Activated CD4-positive, CD25-positive, alpha-beta regulatory T cell treated with anti-CD3 and anti-CD28 coated beads, Interleukin-2, amount 50 U/mL, for 16 hours (primary cell): ENCODE data around the gene TTLL5.

Experiments used
- DNase-seq: peaks from one replicate; pipeline ENCODE4 v3.0.0-alpha.2; 2020; ENCODE audit warnings: low read depth, low spot score

Gene TTLL5

GRCh38 chr14:75861161-75861621, 200.1 kb downstream of the TTLL5 start:
- DNase-seq = no peak

GRCh38 chr14:75863221-75863620, 202.2 kb downstream of the TTLL5 start:
- no peak for DNase-seq

DNA sequence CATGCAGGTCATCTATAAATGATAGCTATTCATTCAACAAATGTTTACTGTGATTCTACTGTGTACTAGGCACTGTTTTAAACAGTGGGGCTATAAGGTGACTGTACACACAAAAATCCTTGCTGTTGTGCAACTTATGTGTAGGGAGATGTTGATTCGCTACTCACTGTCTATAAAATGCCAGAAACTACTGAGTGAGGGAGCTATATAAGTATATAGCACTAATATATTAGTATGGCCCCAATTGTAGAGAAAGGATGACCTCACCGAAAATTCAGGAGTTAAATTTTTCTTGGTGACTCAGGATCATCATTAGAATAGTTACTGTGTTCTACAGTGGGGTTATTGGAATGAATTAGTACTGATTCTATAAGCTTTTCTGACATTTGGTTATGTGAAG, 203.3 kb downstream of the TTLL5 start:
- no peak for DNase-seq

GRCh38 chr14:75865531-75865930, 204.5 kb downstream of the TTLL5 start:
- DNase-seq = no peak

GRCh38 chr14:75866970-75867369, 205.9 kb downstream of the TTLL5 start:
- DNase-seq = no peak

DNA sequence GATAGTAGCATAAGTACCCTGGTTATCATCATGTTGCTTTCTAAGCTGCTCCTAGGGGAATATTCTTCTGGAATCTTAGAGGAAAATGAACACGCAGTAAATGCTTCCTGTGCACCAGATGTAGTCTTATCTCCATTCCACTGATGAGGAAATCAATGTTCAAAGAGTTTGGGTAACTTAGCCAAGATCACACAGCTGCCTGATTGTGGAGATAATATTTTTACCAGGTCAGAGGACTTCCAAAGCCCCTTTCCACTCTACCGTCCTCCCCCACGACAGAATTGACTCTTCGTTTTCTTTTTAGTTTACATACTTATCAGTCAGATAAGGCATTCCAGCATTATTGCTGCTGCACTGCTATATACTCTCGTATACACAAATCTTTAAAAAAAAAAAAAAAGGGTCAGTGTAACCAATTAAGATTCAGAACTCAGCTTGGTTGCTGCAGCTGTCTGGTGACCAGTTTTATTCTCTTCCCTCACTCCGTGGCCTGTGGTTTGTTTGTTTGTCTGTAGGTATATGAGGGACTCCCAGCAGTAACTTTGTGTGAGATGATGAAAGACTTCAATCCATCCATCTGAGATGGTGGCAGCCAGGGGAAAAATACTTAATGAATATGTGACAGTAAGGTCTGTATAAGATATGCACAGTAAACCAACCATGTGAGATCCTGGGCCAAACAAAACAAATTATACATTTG, 210.3 kb downstream of the TTLL5 start:
- DNase-seq = no peak

DNA sequence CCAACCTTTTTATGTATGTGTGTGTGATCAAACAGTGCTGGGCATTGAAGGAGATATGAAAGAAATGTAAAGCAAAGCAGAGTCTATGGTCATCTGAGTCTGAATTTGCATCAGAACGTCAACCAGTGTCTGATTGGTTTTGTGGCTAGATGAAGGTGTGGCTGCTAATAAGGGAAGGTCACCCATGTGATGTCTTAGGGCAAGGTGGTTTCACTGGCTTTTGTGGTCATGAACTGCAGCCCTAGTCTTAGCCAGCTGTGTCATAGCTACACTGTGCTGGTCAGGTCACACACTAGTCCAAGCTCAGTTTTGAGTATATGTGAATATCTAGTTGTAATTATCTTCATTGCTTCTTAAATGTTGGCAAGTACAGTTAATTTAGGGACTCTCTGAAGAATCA, 214.9 kb downstream of the TTLL5 start:
- no peak for DNase-seq

- DNase-seq = no peak
These were observed 215.5 kb downstream of the TTLL5 start for GRCh38 chr14:75876530-75876929.

DNA sequence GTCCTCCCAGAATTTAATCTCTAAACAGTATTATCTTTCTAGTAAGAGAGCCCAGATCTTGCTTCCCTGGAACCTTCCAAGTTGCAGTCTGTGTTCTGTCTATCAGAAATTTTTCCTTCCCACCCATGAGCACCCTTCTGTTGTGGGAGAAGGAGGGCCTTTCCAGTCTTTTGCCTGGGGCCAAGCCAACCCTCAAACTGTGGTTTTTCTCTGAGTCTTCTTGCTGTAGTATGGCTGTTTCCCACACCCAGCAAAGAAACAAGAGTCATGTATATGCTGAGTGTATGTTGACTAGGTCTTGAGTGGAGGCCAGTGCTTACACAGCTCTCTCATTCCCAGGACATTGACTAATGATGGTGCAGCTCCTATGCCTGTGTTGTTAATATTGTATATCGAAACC, 216.2 kb downstream of the TTLL5 start:
- DNase-seq = no peak

DNA sequence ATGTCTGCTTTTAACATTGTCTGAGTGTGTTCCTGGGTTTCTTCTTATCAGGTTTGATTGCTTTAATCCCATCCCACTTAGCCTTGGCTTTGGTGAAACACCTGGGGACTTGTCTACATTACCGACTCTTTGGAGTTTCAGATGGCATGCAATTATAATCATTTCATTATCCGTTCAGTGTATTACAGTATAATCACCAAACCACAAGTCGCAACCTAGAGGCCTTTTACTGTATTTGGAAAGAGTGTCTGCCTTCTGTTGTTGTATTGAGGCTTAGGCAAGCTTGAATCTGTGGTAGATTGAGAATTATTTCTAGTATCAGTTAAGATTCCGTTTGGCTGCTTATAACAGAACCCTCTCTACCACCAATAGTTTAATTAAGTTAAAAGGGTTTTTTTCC, 216.8 kb downstream of the TTLL5 start:
- DNase-seq = no peak

- DNase-seq = no peak
These were observed 218.0 kb downstream of the TTLL5 start for GRCh38 chr14:75879031-75879430.

GRCh38 chr14:75880512-75880911, 219.5 kb downstream of the TTLL5 start:
- DNase-seq = no peak

DNA sequence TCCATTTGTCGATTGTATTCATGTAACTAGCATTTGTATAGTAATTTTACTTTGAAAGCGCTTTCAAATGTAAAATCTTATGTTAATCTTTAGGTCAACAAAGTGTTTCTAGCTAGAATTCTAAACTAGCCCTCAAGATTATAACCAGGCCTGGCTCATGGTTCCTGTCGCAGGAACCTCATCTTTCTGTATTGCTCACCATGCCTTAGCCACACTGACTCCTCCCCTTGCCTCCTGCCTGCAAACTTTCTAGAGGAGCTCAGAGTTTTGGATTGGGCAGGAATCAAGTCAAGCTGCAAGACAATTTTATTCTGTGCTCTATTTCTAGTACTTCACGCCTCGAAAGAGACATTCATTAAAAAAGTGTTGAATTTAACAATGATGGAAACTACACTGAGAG, 220.9 kb downstream of the TTLL5 start:
- DNase-seq = no peak

DNA sequence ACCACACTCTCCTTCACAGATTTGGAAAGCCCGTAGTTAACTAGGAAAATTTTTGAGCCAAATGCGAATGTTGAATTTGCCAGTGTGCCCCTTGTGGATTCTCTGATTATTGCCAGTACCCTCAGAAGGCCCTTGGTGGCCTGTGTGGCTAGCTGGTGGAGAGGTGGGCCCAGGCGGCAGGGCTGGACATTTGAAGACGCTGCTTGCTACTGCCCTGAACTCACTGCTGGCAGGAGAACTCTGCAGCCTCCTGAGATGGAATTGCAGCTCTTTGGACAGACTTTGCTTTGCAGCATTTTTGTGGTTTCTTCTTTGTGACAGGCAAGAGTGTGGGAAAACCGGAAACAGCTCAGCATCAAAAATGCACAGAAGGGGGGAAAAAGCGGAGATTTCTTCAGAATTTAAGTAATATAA, 223.2 kb downstream of the TTLL5 start:
- no peak for DNase-seq

DNA sequence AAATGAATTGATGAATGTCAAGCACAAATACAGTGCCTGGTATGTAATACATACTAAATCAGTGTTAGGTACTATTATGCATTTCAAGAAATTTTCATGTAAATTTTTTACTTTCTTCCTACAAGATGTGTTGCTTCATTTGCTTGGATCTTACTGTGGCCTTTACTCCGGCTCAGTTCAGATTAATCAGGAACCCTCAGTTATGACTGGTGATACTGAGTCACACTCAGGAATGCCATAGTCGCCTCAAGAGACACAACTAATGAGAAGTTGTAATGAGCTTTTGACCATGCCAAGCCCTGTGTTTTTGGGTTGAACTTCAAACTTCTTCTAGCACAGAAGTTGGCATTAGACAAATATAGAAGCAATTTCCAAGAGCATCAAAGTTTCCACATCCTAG, 224.8 kb downstream of the TTLL5 start:
- DNase-seq = no peak

DNA sequence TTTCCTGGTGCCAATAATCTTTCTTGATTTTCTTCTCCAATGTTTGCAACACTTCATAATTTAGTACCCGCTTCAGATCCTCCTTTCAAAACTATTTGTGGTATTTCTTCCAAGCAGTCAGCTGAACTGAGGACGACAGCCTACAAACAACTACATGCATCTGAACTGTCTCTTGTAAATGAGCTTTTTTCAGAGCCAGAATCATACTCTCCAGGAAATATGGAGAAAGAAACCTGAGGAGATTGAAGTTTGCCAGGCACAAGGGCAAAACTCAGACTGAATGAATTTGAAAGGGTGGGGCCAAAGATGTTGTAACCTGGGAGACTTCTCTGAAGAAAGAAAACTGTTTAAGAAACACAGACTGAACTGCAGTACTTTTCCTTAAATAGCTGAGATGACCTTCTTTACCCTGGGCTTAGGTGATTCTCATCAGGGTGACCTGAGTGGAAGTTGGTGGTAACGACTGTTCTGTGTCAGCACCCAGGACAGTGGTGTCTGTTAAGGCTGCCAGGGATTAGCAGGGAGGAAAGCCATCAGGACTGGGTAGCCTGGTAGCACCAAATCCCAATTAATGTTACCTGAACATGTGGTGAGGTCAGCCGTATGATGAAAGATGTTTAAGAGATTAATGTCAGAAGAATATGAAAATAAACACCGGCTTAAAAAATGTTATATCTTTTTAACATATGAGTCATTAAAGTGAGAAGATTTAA, 225.7 kb downstream of the TTLL5 start:
- no peak for DNase-seq

GRCh38 chr14:75888945-75889344, 227.9 kb downstream of the TTLL5 start:
- DNase-seq = no peak

- no peak for DNase-seq
These were observed 235.3 kb downstream of the TTLL5 start for GRCh38 chr14:75896341-75896740.

GRCh38 chr14:75904311-75904710, 243.3 kb downstream of the TTLL5 start:
- no peak for DNase-seq

- DNase-seq = no peak
These were observed 244.3 kb downstream of the TTLL5 start for GRCh38 chr14:75905147-75905904.

GRCh38 chr14:75906228-75906627, 245.2 kb downstream of the TTLL5 start:
- DNase-seq = no peak

DNA sequence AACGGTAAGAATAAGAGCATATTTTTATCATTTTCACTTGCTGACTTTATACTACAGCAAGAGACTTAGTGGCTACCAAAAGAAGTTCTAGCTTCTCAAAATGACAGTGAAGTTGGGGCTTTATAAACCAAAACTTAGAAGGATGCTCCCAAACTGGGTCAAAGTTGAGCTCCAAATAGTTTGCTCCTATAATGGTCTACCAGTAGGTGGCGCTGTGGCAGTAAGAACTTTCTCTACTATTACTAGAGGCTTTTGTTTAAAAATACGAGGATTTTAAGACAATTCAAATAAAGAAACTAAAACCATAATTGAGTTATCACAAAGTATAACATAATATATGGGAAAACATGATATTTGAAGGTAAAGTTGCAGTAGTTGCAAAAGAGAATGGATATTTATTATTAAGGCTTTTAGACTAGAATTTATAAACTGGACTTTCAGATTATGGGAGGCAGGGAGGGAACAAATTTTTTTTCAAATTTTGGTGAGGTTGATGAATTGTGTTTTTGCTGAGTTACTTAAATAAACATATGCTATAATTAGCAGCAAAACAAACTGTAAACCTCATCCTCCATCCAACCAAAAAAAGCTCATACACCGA, 245.7 kb downstream of the TTLL5 start:
- DNase-seq = peak; percentile 49
